Panc1 (cell line): ENCODE results near the gene PHF2. TPM values are rescaled to one million over a fixed set of nuclear protein-coding genes. Genes with fewer than 3 reads are reported as not detected.

Experiments
- ATAC-seq: fragments of 200-7000 bp; cut with Tn5 transposase; 2 replicates; pipeline ENCODE4 v1.9.1; 2020; ENCODE audit warnings: mild to moderate bottlenecking, moderate library complexity
- BruUV-seq: library from RNA; stranded (reverse); fragments of 400-500 nt; replicated peaks from 2 replicates; lab custom pipeline; 2021; lab: Mats Ljungman, UMichigan
- CTCF ChIA-PET: fragments of 300-600 bp; sonication (Branson Sonifier 250); formaldehyde crosslinking; loops from one replicate; lab custom pipeline; 2022; ENCODE audit warnings: antibody characterized with exemption; lab: Charles Lee
- POLR2A ChIA-PET: fragments of 300-600 bp; sonication (Branson Sonifier 250); formaldehyde crosslinking; loops from one replicate; lab custom pipeline; 2022; ENCODE audit warnings: antibody characterized with exemption; lab: Charles Lee
- DNase-seq: peaks from one replicate; pipeline ENCODE4 v3.0.0-alpha.2; 2010; ENCODE audit warnings: low read depth, low spot score
- H3K27ac ChIP-seq: 2 replicates; pipeline ENCODE4 v1.5.1; 2011; ENCODE audit warnings: mild to moderate bottlenecking, low read length, inconsistent platforms
- H3K27me3 ChIP-seq: fragments of 200-500 bp; sonication (Bioruptor generic); 2 replicates; pipeline ENCODE4 v1.6.0; 2014; ENCODE audit warnings: low read length, inconsistent platforms; ENCODE audit not compliant: control insufficient read depth, insufficient read depth
- H3K36me3 ChIP-seq: fragments of 200-500 bp; sonication (Bioruptor generic); 2 replicates; pipeline ENCODE4 v1.5.1; 2014; ENCODE audit warnings: inconsistent platforms, mild to moderate bottlenecking, low read length, moderate library complexity; ENCODE audit not compliant: control insufficient read depth, insufficient read depth
- H3K4me1 ChIP-seq: 2 replicates; pipeline ENCODE4 v1.5.1; 2011; ENCODE audit warnings: inconsistent platforms, mild to moderate bottlenecking, low read length, moderate library complexity; ENCODE audit not compliant: control insufficient read depth, insufficient read depth
- H3K4me3 ChIP-seq, 2 experiments: 2 replicates each; pipeline ENCODE4 v1.5.1; 2011 to 2012; ENCODE audit warnings: low read depth in 2 of 2, low read length in 2 of 2, mild to moderate bottlenecking in 2 of 2, inconsistent platforms in 1 of 2, moderate library complexity in 1 of 2
- H3K9me3 ChIP-seq: fragments of 200-500 bp; sonication (Bioruptor generic); 2 replicates; pipeline ENCODE4 v1.5.1; 2014; ENCODE audit warnings: low read depth, mild to moderate bottlenecking, inconsistent platforms, low read length, moderate library complexity; ENCODE audit not compliant: control insufficient read depth, insufficient read depth
- POLR2AphosphoS5 ChIP-seq: IDR thresholded peaks from 2 replicates; pipeline ENCODE4 v1.6.1; 2012; ENCODE audit warnings: mild to moderate bottlenecking, low read depth, low read length, moderate library complexity
- SIN3A ChIP-seq: IDR thresholded peaks from 2 replicates; pipeline ENCODE4 v1.6.1; 2012; ENCODE audit warnings: low read depth, mild to moderate bottlenecking, low read length, moderate library complexity, borderline replicate concordance; ENCODE audit not compliant: insufficient read depth
- TCF7L2 ChIP-seq: IDR thresholded peaks from 2 replicates; pipeline ENCODE4 v1.6.1; 2011; ENCODE audit warnings: mild to moderate bottlenecking, low read depth, low read length, inconsistent platforms
- in situ Hi-C: cut with HindIII; loops from 2 replicates; pipeline ENCODE4 v1.10.0; 2016; ENCODE audit warnings: low sequenced_read_pairs, low pct_unique_long_range_greater_than_20kb
- intact Hi-C: fragments of 100-400 bp; cut with micrococcal nuclease; formaldehyde crosslinking; loops from one replicate; pipeline ENCODE4 v1.10.0; 2022; ENCODE audit not compliant: unreplicated experiment
- total RNA-seq: library from RNA; stranded (reverse); gene quantifications from one replicate; pipeline ENCODE4 v1.2.1, GENCODE V29; 2021; ENCODE audit not compliant: unreplicated experiment
- TF ChIP-seq, protein P1 (sequence below): fragments of 450-650 bp; IDR thresholded peaks from 2 replicates; pipeline ENCODE4 v1.5.1; 2017; ENCODE audit warnings: mild to moderate bottlenecking
- TF ChIP-seq, protein P2 (sequence below), 2 experiments: IDR thresholded peaks; 2 replicates each; pipeline ENCODE4 v1.6.1; 2011 to 2012; ENCODE audit warnings: low read depth in 2 of 2, control low read depth in 1 of 2, low read length in 1 of 2, mild to moderate bottlenecking in 1 of 2, moderate library complexity in 1 of 2; ENCODE audit not compliant: insufficient read depth in 1 of 2

The PHF2 gene
- total RNA-seq, 1 experiment from 2014 or later, result 16.6 TPM

DNA sequence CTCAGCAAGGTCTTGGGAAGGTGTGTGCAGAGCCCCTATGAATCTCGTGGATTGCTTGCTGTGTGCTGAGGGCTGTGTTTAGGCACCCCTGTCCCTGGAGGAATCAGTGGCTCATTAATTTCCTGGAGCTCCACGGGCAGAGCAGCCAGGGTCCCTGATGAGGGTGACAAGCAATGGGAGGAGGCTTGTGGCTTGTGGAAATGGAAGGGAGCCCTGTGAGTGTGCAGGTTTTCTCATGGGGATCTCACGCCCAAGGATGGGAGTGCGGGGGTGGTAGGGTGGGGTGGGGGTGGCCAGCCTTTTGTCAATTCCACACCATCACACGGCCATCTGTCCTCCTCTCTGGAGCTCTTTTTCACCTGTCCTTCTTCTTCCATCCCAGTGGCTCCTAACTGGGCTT, 25.3 kb downstream of the PHF2 start:
- no peak for ATAC-seq
- POLR2A ChIA-PET, result no interaction called here
- no TSS peak for BruUV-seq

DNA sequence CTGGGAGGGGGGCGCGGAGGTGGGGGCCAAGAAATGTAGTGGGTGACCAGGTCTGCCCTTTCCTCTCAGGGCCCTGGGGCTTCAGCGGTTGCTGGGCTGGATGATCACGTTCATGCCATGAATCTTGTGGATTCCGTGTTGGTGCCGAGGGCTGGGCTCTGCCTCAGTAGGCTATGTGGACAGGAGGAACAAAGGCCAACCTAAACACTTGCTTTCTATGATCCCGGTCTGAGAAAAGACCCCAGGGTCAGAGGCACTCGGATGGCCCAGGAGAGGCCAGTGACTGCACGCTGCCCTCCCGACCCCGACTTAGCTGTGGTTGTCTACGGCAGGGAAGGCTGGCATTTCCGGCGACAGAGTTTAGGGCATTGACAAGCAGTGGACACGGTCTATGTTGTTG, 26.6 kb downstream of the PHF2 start:
- no peaks in the 10 kb centered on the region for H3K36me3 ChIP-seq
- H3K9me3 ChIP-seq, result no peaks in the 10 kb centered on the region
- no peak overlapping the region for H3K4me3 ChIP-seq
- no peak for DNase-seq
- no peak for ATAC-seq
- ChIA-PET CTCF (no interaction called here), POLR2A (no interaction called here)
- H3K4me1 ChIP-seq, result no peaks in the 10 kb centered on the region
- no TSS peak for BruUV-seq
- intact Hi-C loops, result no loop called here
- H3K27ac ChIP-seq, result no peak overlapping the region
- TF ChIP-seq TCF7L2, result no peak
- TF ChIP-seq, protein P1, sequence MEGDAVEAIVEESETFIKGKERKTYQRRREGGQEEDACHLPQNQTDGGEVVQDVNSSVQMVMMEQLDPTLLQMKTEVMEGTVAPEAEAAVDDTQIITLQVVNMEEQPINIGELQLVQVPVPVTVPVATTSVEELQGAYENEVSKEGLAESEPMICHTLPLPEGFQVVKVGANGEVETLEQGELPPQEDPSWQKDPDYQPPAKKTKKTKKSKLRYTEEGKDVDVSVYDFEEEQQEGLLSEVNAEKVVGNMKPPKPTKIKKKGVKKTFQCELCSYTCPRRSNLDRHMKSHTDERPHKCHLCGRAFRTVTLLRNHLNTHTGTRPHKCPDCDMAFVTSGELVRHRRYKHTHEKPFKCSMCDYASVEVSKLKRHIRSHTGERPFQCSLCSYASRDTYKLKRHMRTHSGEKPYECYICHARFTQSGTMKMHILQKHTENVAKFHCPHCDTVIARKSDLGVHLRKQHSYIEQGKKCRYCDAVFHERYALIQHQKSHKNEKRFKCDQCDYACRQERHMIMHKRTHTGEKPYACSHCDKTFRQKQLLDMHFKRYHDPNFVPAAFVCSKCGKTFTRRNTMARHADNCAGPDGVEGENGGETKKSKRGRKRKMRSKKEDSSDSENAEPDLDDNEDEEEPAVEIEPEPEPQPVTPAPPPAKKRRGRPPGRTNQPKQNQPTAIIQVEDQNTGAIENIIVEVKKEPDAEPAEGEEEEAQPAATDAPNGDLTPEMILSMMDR, result no peak
- no peak for TF ChIP-seq SIN3A
- TF ChIP-seq, protein P2, sequence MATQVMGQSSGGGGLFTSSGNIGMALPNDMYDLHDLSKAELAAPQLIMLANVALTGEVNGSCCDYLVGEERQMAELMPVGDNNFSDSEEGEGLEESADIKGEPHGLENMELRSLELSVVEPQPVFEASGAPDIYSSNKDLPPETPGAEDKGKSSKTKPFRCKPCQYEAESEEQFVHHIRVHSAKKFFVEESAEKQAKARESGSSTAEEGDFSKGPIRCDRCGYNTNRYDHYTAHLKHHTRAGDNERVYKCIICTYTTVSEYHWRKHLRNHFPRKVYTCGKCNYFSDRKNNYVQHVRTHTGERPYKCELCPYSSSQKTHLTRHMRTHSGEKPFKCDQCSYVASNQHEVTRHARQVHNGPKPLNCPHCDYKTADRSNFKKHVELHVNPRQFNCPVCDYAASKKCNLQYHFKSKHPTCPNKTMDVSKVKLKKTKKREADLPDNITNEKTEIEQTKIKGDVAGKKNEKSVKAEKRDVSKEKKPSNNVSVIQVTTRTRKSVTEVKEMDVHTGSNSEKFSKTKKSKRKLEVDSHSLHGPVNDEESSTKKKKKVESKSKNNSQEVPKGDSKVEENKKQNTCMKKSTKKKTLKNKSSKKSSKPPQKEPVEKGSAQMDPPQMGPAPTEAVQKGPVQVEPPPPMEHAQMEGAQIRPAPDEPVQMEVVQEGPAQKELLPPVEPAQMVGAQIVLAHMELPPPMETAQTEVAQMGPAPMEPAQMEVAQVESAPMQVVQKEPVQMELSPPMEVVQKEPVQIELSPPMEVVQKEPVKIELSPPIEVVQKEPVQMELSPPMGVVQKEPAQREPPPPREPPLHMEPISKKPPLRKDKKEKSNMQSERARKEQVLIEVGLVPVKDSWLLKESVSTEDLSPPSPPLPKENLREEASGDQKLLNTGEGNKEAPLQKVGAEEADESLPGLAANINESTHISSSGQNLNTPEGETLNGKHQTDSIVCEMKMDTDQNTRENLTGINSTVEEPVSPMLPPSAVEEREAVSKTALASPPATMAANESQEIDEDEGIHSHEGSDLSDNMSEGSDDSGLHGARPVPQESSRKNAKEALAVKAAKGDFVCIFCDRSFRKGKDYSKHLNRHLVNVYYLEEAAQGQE (IDR thresholded peaks at IDR 0.05; ENCODE audit: insufficient read depth in 1 of 2, low read depth in 2 of 2, low read length in 1 of 2), result no peak
- TF ChIP-seq POLR2AphosphoS5, result no peak
- H3K27me3 ChIP-seq, result no peaks in the 10 kb centered on the region
- in situ Hi-C loops, result no loop called here

More for the DNA sequence above, 25.3 kb downstream of the PHF2 start:
- Histone ChIP-seq H3K27me3 (no peaks in the 10 kb centered on the region), H3K4me1 (no peaks in the 10 kb centered on the region), H3K27ac (no peak overlapping the region), H3K9me3 (no peaks in the 10 kb centered on the region), H3K4me3 (no peak overlapping the region), H3K36me3 (no peaks in the 10 kb centered on the region)
- TF ChIP-seq, protein P1, result no peak
- TF ChIP-seq, protein P2 (IDR thresholded peaks at IDR 0.05; ENCODE audit: insufficient read depth in 1 of 2, low read depth in 2 of 2, low read length in 1 of 2), result no peak
- TF ChIP-seq SIN3A (no peak), TCF7L2 (no peak)
- CTCF ChIA-PET, result no interaction called here
- in situ Hi-C loops (no loop called here), intact Hi-C loops (no loop called here)
- no peak for DNase-seq
